GM21619 (cell line): Measurements from ENCODE around the gene CFAP91.
"Not testable (repeated sequence)": the region's sequence is repeated elsewhere in the genome, so short reads cannot be mapped to it uniquely, and the experiment has no call there.

ENCODE experiments used
- ATAC-seq: cut with Tn5 transposase; IDR thresholded peaks from one replicate; pipeline ENCODE4 v1.9.1; 2021; ENCODE audit not compliant: unreplicated experiment

CFAP91 gene

GRCh38 chr3:119676771-119677640 is 25.8 kb upstream of the CFAP91 start, which contains the start of gene COX17:
Gene COX17, minus strand, starts transcription at chr3:119677406. Its CDS starts 96 bp downstream, at chr3:119677310.
- ATAC-seq: peak; percentile 84

- no peak for ATAC-seq
Observed at GRCh38 chr3:119677641-119677934, 25.2 kb upstream of the CFAP91 start.

GRCh38 chr3:119678209-119678608 is 24.6 kb upstream of the CFAP91 start:
- ATAC-seq: not testable (repeated sequence)

- ATAC-seq: no peak
Observed at GRCh38 chr3:119679874-119680273, 22.9 kb upstream of the CFAP91 start.

GRCh38 chr3:119681279-119681678 is 21.5 kb upstream of the CFAP91 start:
- peak; percentile 30 for ATAC-seq

- ATAC-seq: no peak
Observed at GRCh38 chr3:119683421-119683820, 19.4 kb upstream of the CFAP91 start.

- no peak for ATAC-seq
Observed at GRCh38 chr3:119690043-119690656, 12.7 kb upstream of the CFAP91 start.

GRCh38 chr3:119695480-119695879 is 7.3 kb upstream of the CFAP91 start:
- ATAC-seq: no peak

- ATAC-seq: peak; percentile 38
Observed at GRCh38 chr3:119697394-119697793, 5.4 kb upstream of the CFAP91 start.

- ATAC-seq: peak; percentile 37
Observed at GRCh38 chr3:119700269-119700919, 2.4 kb upstream of the CFAP91 start.

GRCh38 chr3:119700920-119701734 is 1.7 kb upstream of the CFAP91 start:
- ATAC-seq: peak; percentile 4

- ATAC-seq: no peak
Observed at GRCh38 chr3:119703820-119704531, 1.2 kb downstream of the CFAP91 start.

- no peak for ATAC-seq
Observed at GRCh38 chr3:119715105-119715504, 12.3 kb downstream of the CFAP91 start.

- no peak for ATAC-seq
Observed at GRCh38 chr3:119716998-119717397, 14.2 kb downstream of the CFAP91 start.

- ATAC-seq: no peak
Observed at GRCh38 chr3:119717520-119717919, 14.7 kb downstream of the CFAP91 start.

GRCh38 chr3:119723022-119723421 is 20.2 kb downstream of the CFAP91 start:
- ATAC-seq: no peak

GRCh38 chr3:119726909-119727308 is 24.1 kb downstream of the CFAP91 start:
- ATAC-seq: no peak

- no peak for ATAC-seq
Observed at GRCh38 chr3:119729996-119730395, 27.2 kb downstream of the CFAP91 start.

GRCh38 chr3:119731560-119732343 is 28.9 kb downstream of the CFAP91 start:
- no peak for ATAC-seq

GRCh38 chr3:119733812-119734211 is 31.0 kb downstream of the CFAP91 start:
- ATAC-seq: no peak
